ENCODE data around the gene NPAS3. TPM values are rescaled to one million over a fixed set of nuclear protein-coding genes. Genes with fewer than 3 reads are reported as not detected.

NPAS3 gene
- total and polyA plus RNA-seq, 2 of the 13 experiments (the other 11 are each of a cell fraction or from before 2014, with no cell fraction given) = not detected

GRCh38 chr14:33165926-33166289 lies 227.2 kb downstream of the NPAS3 start:
- POLR2A ChIA-PET = no interaction called here
- Histone ChIP-seq H3K36me3 (replicated peaks in 1 of 2; ENCODE audit: control insufficient read depth in 1 of 2, insufficient read depth in 2 of 2, low read length in 2 of 2) (no peaks in the 10 kb centered on the region), H3K4me2 (ENCODE audit: low read depth, low read length) (no peak overlapping the region), H3K79me2 (ENCODE audit: insufficient read depth, low read length) (no peaks in the 10 kb centered on the region), H3K27ac (ENCODE audit: extremely low read length, insufficient read depth, low read length) (no peak overlapping the region), H3K27me3 (ENCODE audit: control insufficient read depth in 1 of 2, insufficient read depth in 2 of 2, low read length in 2 of 2) (no peaks in the 10 kb centered on the region), H3K4me3 (replicated peaks in 1 of 3; ENCODE audit: insufficient read depth in 1 of 3, low read depth in 2 of 3, low read length in 3 of 3) (no peak overlapping the region), H3K9me3 (ENCODE audit: low read length) (peaks cover 7% of the 10 kb centered on the region), H2AFZ (ENCODE audit: low read length) (no peak overlapping the region), H3K4me1 (ENCODE audit: insufficient read depth, low read length) (no peaks in the 10 kb centered on the region), H4K20me1 (ENCODE audit: insufficient read depth, low read length) (no peaks in the 10 kb centered on the region), H3K9ac (ENCODE audit: insufficient read depth, low read depth, low read length) (no peak overlapping the region)
- ATAC-seq = peak; percentile 31; the same call in 1 of the 3 replicates
- TF ChIP-seq NFKBIZ (CRISPR knock-in tag; IDR thresholded peaks at IDR 0.05) (no peak), SUZ12 (IDR thresholded peaks at IDR 0.05; ENCODE audit: low read depth, low read length) (no peak)
- WGBS (ENCODE audit: low lambda C conversion rate) = 26% methylated on average over 5 of the region's 5 CpGs
- in situ Hi-C loops (cut with HindIII; ENCODE audit: extremely low pct_ligation_motif_present, low pct_unique_long_range_greater_than_20kb) (no loop called here), intact Hi-C loops (cut with micrococcal nuclease; ENCODE audit: unreplicated experiment) (no loop called here)
- no peak for FAIRE-seq
- CTCF ChIA-PET (ENCODE audit: low intra/inter-chr PET ratio, low total read pairs) = no interaction called here
- DNase-seq (ENCODE audit: low spot score) = no peak
- no TSS peak for BruUV-seq (replicated peaks)

DNA sequence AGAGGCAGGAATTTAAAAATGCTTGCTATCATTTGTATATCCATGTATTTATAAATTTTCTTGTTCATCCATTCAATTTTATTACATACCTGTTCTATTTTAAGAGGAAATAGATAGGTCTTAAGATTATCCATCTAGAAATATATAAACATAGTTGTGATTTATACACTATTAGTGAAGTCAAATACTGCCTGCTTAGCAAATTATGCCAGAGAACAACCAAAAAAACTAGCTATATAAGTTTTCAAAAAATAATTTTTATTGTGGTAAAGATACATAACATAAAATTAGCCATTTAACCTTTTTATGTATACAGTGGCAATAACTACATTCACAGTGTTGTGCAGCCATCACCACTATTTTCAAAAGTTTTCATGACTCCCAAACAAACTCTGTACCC lies 237.3 kb downstream of the NPAS3 start:
- Histone ChIP-seq H3K4me3 (replicated peaks in 1 of 3; ENCODE audit: insufficient read depth in 1 of 3, low read depth in 2 of 3, low read length in 3 of 3) (no peak overlapping the region), H3K9me3 (ENCODE audit: low read length) (peaks cover 16% of the 10 kb centered on the region), H4K20me1 (ENCODE audit: insufficient read depth, low read length) (no peaks in the 10 kb centered on the region), H3K4me2 (ENCODE audit: low read depth, low read length) (no peak overlapping the region), H2AFZ (ENCODE audit: low read length) (no peak overlapping the region), H3K27me3 (ENCODE audit: control insufficient read depth in 1 of 2, insufficient read depth in 2 of 2, low read length in 2 of 2) (no peaks in the 10 kb centered on the region), H3K4me1 (ENCODE audit: insufficient read depth, low read length) (no peaks in the 10 kb centered on the region), H3K79me2 (ENCODE audit: insufficient read depth, low read length) (no peaks in the 10 kb centered on the region), H3K27ac (ENCODE audit: extremely low read length, insufficient read depth, low read length) (no peak overlapping the region), H3K9ac (ENCODE audit: insufficient read depth, low read depth, low read length) (no peak overlapping the region), H3K36me3 (replicated peaks in 1 of 2; ENCODE audit: control insufficient read depth in 1 of 2, insufficient read depth in 2 of 2, low read length in 2 of 2) (no peaks in the 10 kb centered on the region)
- intact Hi-C loops (cut with micrococcal nuclease; ENCODE audit: unreplicated experiment) = no loop called here
- POLR2A ChIA-PET = no interaction called here
- no peak for DNase-seq (ENCODE audit: low spot score)
- no TSS peak for BruUV-seq (replicated peaks)
- no peak for FAIRE-seq
- CTCF ChIA-PET (ENCODE audit: low intra/inter-chr PET ratio, low total read pairs) = no interaction called here
- ATAC-seq = no peak
- in situ Hi-C loops (cut with HindIII; ENCODE audit: extremely low pct_ligation_motif_present, low pct_unique_long_range_greater_than_20kb) = no loop called here
- TF ChIP-seq ZBTB3 (CRISPR knock-in tag; IDR thresholded peaks at IDR 0.05; ENCODE audit: borderline replicate concordance, low read depth) (no peak), ZNF598 (CRISPR knock-in tag; IDR thresholded peaks at IDR 0.05; ENCODE audit: borderline replicate concordance) (no peak), ZKSCAN1 (IDR thresholded peaks at IDR 0.05; ENCODE audit: low read length) (no peak), ZFP90 (CRISPR knock-in tag; IDR thresholded peaks at IDR 0.05; ENCODE audit: borderline replicate concordance) (no peak), NFIB (CRISPR knock-in tag; IDR thresholded peaks at IDR 0.05; ENCODE audit: borderline replicate concordance) (no peak), RBAK (CRISPR knock-in tag; IDR thresholded peaks at IDR 0.05) (no peak), ZNF564 (CRISPR knock-in tag; IDR thresholded peaks at IDR 0.05) (no peak), RXRA (CRISPR knock-in tag; IDR thresholded peaks at IDR 0.05) (no peak), MAFK (conservative IDR thresholded peaks at IDR 0.05 in 1 of 2, IDR thresholded peaks at IDR 0.05 in 1 of 2; ENCODE audit: low read length in 2 of 2) (peak; percentile 61 to 64), MAFF (IDR thresholded peaks at IDR 0.05; ENCODE audit: low read depth, low read length) (0 out of 2 replicates have a peak, but pooled peaks have one; percentile 20), ZNF577 (CRISPR knock-in tag; IDR thresholded peaks at IDR 0.05; ENCODE audit: borderline replicate concordance, low read depth) (no peak)
- TF ChIP-seq, protein P1, sequence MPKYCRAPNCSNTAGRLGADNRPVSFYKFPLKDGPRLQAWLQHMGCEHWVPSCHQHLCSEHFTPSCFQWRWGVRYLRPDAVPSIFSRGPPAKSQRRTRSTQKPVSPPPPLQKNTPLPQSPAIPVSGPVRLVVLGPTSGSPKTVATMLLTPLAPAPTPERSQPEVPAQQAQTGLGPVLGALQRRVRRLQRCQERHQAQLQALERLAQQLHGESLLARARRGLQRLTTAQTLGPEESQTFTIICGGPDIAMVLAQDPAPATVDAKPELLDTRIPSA (CRISPR knock-in tag; IDR thresholded peaks at IDR 0.05; ENCODE audit: borderline replicate concordance) = no peak
- TF ChIP-seq, protein P2, sequence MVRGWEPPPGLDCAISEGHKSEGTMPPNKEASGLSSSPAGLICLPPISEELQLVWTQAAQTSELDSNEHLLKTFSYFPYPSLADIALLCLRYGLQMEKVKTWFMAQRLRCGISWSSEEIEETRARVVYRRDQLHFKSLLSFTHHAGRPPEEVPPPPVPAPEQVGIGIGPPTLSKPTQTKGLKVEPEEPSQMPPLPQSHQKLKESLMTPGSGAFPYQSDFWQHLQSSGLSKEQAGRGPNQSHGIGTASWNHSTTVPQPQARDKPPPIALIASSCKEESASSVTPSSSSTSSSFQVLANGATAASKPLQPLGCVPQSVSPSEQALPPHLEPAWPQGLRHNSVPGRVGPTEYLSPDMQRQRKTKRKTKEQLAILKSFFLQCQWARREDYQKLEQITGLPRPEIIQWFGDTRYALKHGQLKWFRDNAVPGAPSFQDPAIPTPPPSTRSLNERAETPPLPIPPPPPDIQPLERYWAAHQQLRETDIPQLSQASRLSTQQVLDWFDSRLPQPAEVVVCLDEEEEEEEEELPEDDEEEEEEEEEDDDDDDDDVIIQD (CRISPR knock-in tag; IDR thresholded peaks at IDR 0.05; ENCODE audit: low read depth) = no peak
- TF ChIP-seq, protein P3, sequence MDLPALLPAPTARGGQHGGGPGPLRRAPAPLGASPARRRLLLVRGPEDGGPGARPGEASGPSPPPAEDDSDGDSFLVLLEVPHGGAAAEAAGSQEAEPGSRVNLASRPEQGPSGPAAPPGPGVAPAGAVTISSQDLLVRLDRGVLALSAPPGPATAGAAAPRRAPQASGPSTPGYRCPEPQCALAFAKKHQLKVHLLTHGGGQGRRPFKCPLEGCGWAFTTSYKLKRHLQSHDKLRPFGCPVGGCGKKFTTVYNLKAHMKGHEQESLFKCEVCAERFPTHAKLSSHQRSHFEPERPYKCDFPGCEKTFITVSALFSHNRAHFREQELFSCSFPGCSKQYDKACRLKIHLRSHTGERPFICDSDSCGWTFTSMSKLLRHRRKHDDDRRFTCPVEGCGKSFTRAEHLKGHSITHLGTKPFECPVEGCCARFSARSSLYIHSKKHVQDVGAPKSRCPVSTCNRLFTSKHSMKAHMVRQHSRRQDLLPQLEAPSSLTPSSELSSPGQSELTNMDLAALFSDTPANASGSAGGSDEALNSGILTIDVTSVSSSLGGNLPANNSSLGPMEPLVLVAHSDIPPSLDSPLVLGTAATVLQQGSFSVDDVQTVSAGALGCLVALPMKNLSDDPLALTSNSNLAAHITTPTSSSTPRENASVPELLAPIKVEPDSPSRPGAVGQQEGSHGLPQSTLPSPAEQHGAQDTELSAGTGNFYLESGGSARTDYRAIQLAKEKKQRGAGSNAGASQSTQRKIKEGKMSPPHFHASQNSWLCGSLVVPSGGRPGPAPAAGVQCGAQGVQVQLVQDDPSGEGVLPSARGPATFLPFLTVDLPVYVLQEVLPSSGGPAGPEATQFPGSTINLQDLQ (CRISPR knock-in tag; IDR thresholded peaks at IDR 0.05) = no peak

Data from HepG2 (cell line).